MM.1S (cell line): ENCODE measurements around the gene KCNN4.

Source experiments
- DNase-seq: peaks from one replicate; pipeline ENCODE4 v3.0.0-alpha.2; 2015
- H2AFZ ChIP-seq: fragments of 300-600 bp; sonication (generic); 2 replicates; pipeline ENCODE4 v1.6.0; 2016; ENCODE audit warnings: antibody characterized with exemption, low read length
- H3F3A ChIP-seq: fragments of 300-600 bp; sonication (generic); 2 replicates; pipeline ENCODE4 v1.6.1; 2016; ENCODE audit warnings: mild to moderate bottlenecking, antibody characterized with exemption, low read length, moderate library complexity, mixed read lengths; ENCODE audit not compliant: insufficient read depth
- H3K27ac ChIP-seq: fragments of 300-600 bp; sonication (generic); 2 replicates; pipeline ENCODE4 v1.5.1; 2016; ENCODE audit warnings: mild to moderate bottlenecking, low read length
- H3K27me3 ChIP-seq: fragments of 300-600 bp; sonication (generic); replicated peaks from 2 replicates; pipeline ENCODE4 v1.6.0; 2016; ENCODE audit warnings: low read length; ENCODE audit not compliant: insufficient read depth
- H3K36me3 ChIP-seq: fragments of 300-600 bp; sonication (generic); replicated peaks from 2 replicates; pipeline ENCODE4 v1.6.1; 2016; ENCODE audit warnings: mild to moderate bottlenecking, low read length, mixed read lengths; ENCODE audit not compliant: insufficient read depth
- H3K4me1 ChIP-seq: fragments of 300-600 bp; sonication (generic); 2 replicates; pipeline ENCODE4 v1.6.1; 2016; ENCODE audit warnings: low read length, mixed read lengths
- H3K4me2 ChIP-seq: fragments of 300-600 bp; sonication (generic); 2 replicates; pipeline ENCODE4 v1.6.0; 2016; ENCODE audit warnings: low read depth, low read length
- H3K4me3 ChIP-seq: fragments of 300-600 bp; sonication (generic); 2 replicates; pipeline ENCODE4 v1.5.1; 2016; ENCODE audit warnings: low read length, mixed read lengths
- H3K79me2 ChIP-seq: fragments of 300-600 bp; sonication (generic); 2 replicates; pipeline ENCODE4 v1.6.1; 2016; ENCODE audit warnings: mixed run types, low read length, mixed read lengths
- H3K9ac ChIP-seq: fragments of 300-600 bp; sonication (generic); 2 replicates; pipeline ENCODE4 v1.6.1; 2016; ENCODE audit warnings: low read length, mixed read lengths
- H3K9me2 ChIP-seq: fragments of 300-600 bp; sonication (generic); replicated peaks from 2 replicates; pipeline ENCODE4 v1.6.1; 2016; ENCODE audit warnings: mild to moderate bottlenecking, low read length, mixed read lengths; ENCODE audit not compliant: insufficient read depth
- H3K9me3 ChIP-seq: fragments of 300-600 bp; sonication (generic); replicated peaks from 2 replicates; pipeline ENCODE4 v1.6.1; 2016; ENCODE audit warnings: mild to moderate bottlenecking, low read length, mixed read lengths; ENCODE audit not compliant: insufficient read depth
- H4K20me1 ChIP-seq: fragments of 300-600 bp; sonication (generic); 2 replicates; pipeline ENCODE4 v1.6.1; 2016; ENCODE audit warnings: mild to moderate bottlenecking, low read length, moderate library complexity, mixed read lengths; ENCODE audit not compliant: insufficient read depth
- CTCF ChIP-seq: fragments of 300-600 bp; sonication (generic); IDR thresholded peaks from 2 replicates; pipeline ENCODE4 v1.5.1; 2016; ENCODE audit warnings: antibody characterized with exemption, low read length, mixed read lengths
- EZH2 ChIP-seq: fragments of 300-600 bp; sonication (generic); optimal IDR thresholded peaks from 2 replicates; pipeline ENCODE3; 2017; ENCODE audit warnings: low read depth, mild to moderate bottlenecking, antibody characterized with exemption, low read length, mixed read lengths
- EZH2phosphoT487 ChIP-seq: fragments of 300-600 bp; sonication (generic); IDR thresholded peaks from 2 replicates; pipeline ENCODE4 v1.6.1; 2018; ENCODE audit warnings: antibody characterized with exemption, low read length

Gene KCNN4

GRCh38 chr19:43752287-43752875 lies 28.4 kb downstream of the KCNN4 start:
- Histone ChIP-seq H3K4me1 (peaks cover 18% of the 10 kb centered on the region), H3F3A (peaks cover 23% of the 10 kb centered on the region), H3K36me3 (no peaks in the 10 kb centered on the region; the same call in 1 of the 2 replicates), H3K27ac (no peak overlapping the region), H3K9me2 (no peaks in the 10 kb centered on the region), H3K79me2 (peaks cover 61% of the 10 kb centered on the region), H3K9ac (no peak overlapping the region), H3K9me3 (no peaks in the 10 kb centered on the region), H3K27me3 (no peaks in the 10 kb centered on the region), H4K20me1 (no peaks in the 10 kb centered on the region), H3K4me3 (no peak overlapping the region), H2AFZ (no peak overlapping the region), H3K4me2 (no peak overlapping the region)
- TF ChIP-seq EZH2phosphoT487 (no peak), EZH2 (no peak), CTCF (no peak)
- no peak for DNase-seq

DNA sequence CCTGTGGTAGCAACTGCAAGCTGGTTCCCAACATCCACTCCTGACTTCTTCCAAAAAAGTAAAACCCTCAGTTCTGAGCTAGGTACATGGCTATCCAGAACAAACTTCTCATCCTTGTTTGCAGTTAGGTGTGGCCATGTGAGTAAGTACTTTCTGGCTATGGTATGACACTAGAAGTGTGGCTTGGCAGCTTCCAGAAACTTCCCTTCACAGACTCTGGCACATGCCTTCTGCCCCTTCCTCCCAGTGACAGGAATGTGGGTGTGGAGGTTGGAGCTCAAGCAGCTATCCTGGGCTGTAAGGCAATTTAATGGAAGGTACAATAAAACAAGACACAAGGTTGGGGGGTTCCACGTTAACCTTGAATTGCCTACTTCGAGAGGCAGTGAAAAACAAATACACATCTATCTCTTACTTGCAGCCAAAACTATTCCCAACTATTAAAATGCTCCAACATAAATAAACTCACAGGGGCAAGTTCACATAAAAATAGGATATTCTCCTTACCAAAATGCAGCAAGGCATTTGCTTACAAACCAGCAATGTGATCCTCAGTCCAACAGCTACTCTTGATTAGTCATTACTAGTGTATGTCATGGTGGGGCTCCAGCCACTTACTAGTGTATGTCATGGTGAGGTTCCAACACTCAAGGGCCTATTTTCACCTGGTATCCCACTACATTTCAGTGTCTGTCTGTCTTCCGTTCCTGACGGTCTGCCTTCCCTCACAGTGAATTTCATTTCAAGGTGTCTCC lies 29.1 kb downstream of the KCNN4 start:
- H3K4me3 ChIP-seq, result no peak overlapping the region
- no peaks in the 10 kb centered on the region for H3K27me3 ChIP-seq
- H3K27ac ChIP-seq, result no peak overlapping the region
- no peaks in the 10 kb centered on the region for H3K9me2 ChIP-seq
- H4K20me1 ChIP-seq, result no peaks in the 10 kb centered on the region
- no peak overlapping the region for H3K9ac ChIP-seq
- peaks cover 61% of the 10 kb centered on the region for H3K79me2 ChIP-seq
- no peaks in the 10 kb centered on the region; the same call in 1 of the 2 replicates for H3K36me3 ChIP-seq
- no peak for TF ChIP-seq CTCF
- no peak for TF ChIP-seq EZH2
- H3K4me1 ChIP-seq, result peaks cover 13% of the 10 kb centered on the region
- no peak overlapping the region for H3K4me2 ChIP-seq
- no peaks in the 10 kb centered on the region for H3K9me3 ChIP-seq
- no peak overlapping the region for H2AFZ ChIP-seq
- DNase-seq, result no peak
- peaks cover 16% of the 10 kb centered on the region for H3F3A ChIP-seq

DNA sequence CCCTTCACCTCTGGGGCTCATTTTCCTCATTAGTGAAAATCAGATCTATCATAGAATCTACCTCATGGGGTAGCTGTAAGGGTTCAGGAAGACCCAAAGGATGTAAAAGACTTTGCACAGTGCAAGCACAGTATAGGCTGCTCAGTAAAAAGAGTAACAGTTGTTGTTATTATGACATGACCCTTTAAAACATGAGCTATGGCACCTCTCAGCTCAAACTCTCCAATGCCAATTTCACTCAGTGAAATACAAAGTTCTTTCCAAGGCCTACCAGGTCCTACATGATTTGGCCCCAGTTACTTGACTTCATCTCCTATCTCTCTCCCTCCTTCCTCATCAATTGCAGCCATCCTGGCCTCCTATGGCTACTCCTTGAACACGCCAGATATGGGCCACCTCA lies 30.9 kb downstream of the KCNN4 start:
- H3K36me3 ChIP-seq, result peaks cover 1% of the 10 kb centered on the region
- no peaks in the 10 kb centered on the region for H4K20me1 ChIP-seq
- no peak overlapping the region for H2AFZ ChIP-seq
- H3K9me2 ChIP-seq, result no peaks in the 10 kb centered on the region
- TF ChIP-seq EZH2, result no peak
- TF ChIP-seq EZH2phosphoT487, result no peak
- no peak for TF ChIP-seq CTCF
- no peak overlapping the region for H3K27ac ChIP-seq
- DNase-seq, result no peak
- H3K4me3 ChIP-seq, result no peak overlapping the region
- H3K27me3 ChIP-seq, result no peaks in the 10 kb centered on the region
- no peak overlapping the region for H3K4me2 ChIP-seq
- H3K9me3 ChIP-seq, result no peaks in the 10 kb centered on the region
- H3K79me2 ChIP-seq, result peaks cover 48% of the 10 kb centered on the region
- H3F3A ChIP-seq, result peaks cover 4% of the 10 kb centered on the region; the same call in 1 of the 2 replicates
- peaks cover 6% of the 10 kb centered on the region for H3K4me1 ChIP-seq
- H3K9ac ChIP-seq, result no peak overlapping the region
